Endodermal cell (in vitro differentiated cells): ENCODE results near the gene ABCD3. TPM values are rescaled to one million over a fixed set of nuclear protein-coding genes. Genes with fewer than 3 reads are reported as not detected.
"Not testable (repeated sequence)": the region's sequence is repeated elsewhere in the genome, so short reads cannot be mapped to it uniquely, and the experiment has no call there.

Source experiments
- DNase-seq: peaks from one replicate; pipeline ENCODE4 v3.0.0-alpha.2; 2017
- H3K27ac ChIP-seq: 2 replicates; pipeline ENCODE4 v1.5.1; 2013; ENCODE audit warnings: mild to moderate bottlenecking, low read depth, low read length, moderate library complexity
- H3K27me3 ChIP-seq: 2 replicates; pipeline ENCODE4 v1.6.1; 2013; ENCODE audit warnings: mild to moderate bottlenecking, low read length, moderate library complexity; ENCODE audit not compliant: insufficient read depth, control insufficient read depth, poor library complexity, severe bottlenecking
- H3K36me3 ChIP-seq: 2 replicates; pipeline ENCODE4 v1.7.0; 2013; ENCODE audit warnings: mild to moderate bottlenecking, low read length, moderate library complexity; ENCODE audit not compliant: control insufficient read depth, insufficient read depth
- H3K4me1 ChIP-seq: one replicate; pipeline ENCODE4 v1.7.0; 2013; ENCODE audit warnings: low read length; ENCODE audit not compliant: control insufficient read depth, insufficient read depth
- H3K4me3 ChIP-seq: 2 replicates; pipeline ENCODE4 v1.5.1; 2013; ENCODE audit warnings: mild to moderate bottlenecking, low read length, moderate library complexity
- H3K9ac ChIP-seq: 2 replicates; pipeline ENCODE4 v1.6.1; 2013; ENCODE audit warnings: mild to moderate bottlenecking, low read length, moderate library complexity; ENCODE audit not compliant: poor library complexity, severe bottlenecking; ENCODE audit errors: extremely low read depth
- H3K9me3 ChIP-seq: 2 replicates; pipeline ENCODE4 v1.6.1; 2013; ENCODE audit warnings: mild to moderate bottlenecking, low read length, moderate library complexity; ENCODE audit not compliant: control insufficient read depth
- H3K27ac Mint-ChIP-seq: 2 replicates; pipeline ENCODE4 v1.8.0; 2020; ENCODE audit warnings: mixed read lengths
- H3K27me3 Mint-ChIP-seq: 2 replicates; pipeline ENCODE4 v1.8.0; 2021; ENCODE audit warnings: mild to moderate bottlenecking, mixed read lengths; ENCODE audit not compliant: insufficient read depth
- H3K36me3 Mint-ChIP-seq: 2 replicates; pipeline ENCODE4 v1.8.0; 2020; ENCODE audit warnings: low read depth, mixed read lengths
- H3K4me1 Mint-ChIP-seq: 2 replicates; pipeline ENCODE4 v1.8.0; 2020; ENCODE audit warnings: mixed read lengths
- H3K4me3 Mint-ChIP-seq: 2 replicates; pipeline ENCODE4 v1.8.0; 2020; ENCODE audit warnings: mild to moderate bottlenecking, moderate library complexity, mixed read lengths
- H3K9me3 Mint-ChIP-seq: 2 replicates; pipeline ENCODE4 v1.8.0; 2020; ENCODE audit warnings: mild to moderate bottlenecking, mixed read lengths
- CTCF ChIP-seq: fragments of 200-600 bp; sonication (generic); conservative IDR thresholded peaks from 2 replicates; pipeline ENCODE4 v1.5.0; 2021; ENCODE audit warnings: antibody characterized with exemption, mild to moderate bottlenecking
- WGBS, 2 experiments: methylation state at CpG; one replicate each; pipeline versions ENCODE4 v1.1.5 to v1.1.7; 2013; ENCODE audit warnings: missing lambda C conversion rate in 2 of 2, mixed read lengths in 1 of 2; ENCODE audit not compliant: insufficient coverage in 1 of 2, insufficient read length in 1 of 2; 5-methylcytosine and 5-hydroxymethylcytosine counted together
- total RNA-seq, 2 donors: library from RNA; stranded (reverse); fragmentation: NEBNext Ultra II Directional in 1 of 2; extraction: Animal tissue kit (Norgen Biotek cat#: 25700) in 1 of 2; gene quantifications; 2 replicates in 1 of 2; 3 replicates in 1 of 2; pipeline ENCODE4 v1.2.1, GENCODE V29; 2021

ABCD3 gene
- total RNA-seq, 2 donors from 2014 or later: 28.1 to 33.3 TPM

GRCh38 chr1:94425821-94426484, 7.8 kb downstream of the ABCD3 start:
- 46 to 100% methylated on average over 1 to 4 of the region's 4 CpGs for WGBS, 2 experiments
- Mint-ChIP-seq H3K9me3 (peaks cover 24% of the 10 kb centered on the region), H3K4me1 (peaks cover 23% of the 10 kb centered on the region), H3K4me3 (no peak overlapping the region), H3K36me3 (peaks cover 21% of the 10 kb centered on the region), H3K27me3 (no peaks in the 10 kb centered on the region), H3K27ac (no peak overlapping the region)
- no peaks in the 10 kb centered on the region for H3K27me3 ChIP-seq
- H3K36me3 ChIP-seq: no peaks in the 10 kb centered on the region
- peaks cover 3% of the 10 kb centered on the region for H3K4me1 ChIP-seq
- no peak for DNase-seq
- H3K9me3 ChIP-seq: peaks cover 17% of the 10 kb centered on the region
- H3K4me3 ChIP-seq: peak overlapping the region; percentile 37
- TF ChIP-seq CTCF: no peak
- no peak overlapping the region for H3K9ac ChIP-seq
- H3K27ac ChIP-seq: no peak overlapping the region

- H3K9me3 Mint-ChIP-seq: peaks cover 27% of the 10 kb centered on the region
- not testable (repeated sequence) for H3K36me3 ChIP-seq, H3K9ac ChIP-seq, H3K27ac ChIP-seq, H3K27me3 ChIP-seq, H3K4me1 ChIP-seq, DNase-seq, H3K27ac Mint-ChIP-seq, H3K27me3 Mint-ChIP-seq, H3K4me3 ChIP-seq, H3K4me3 Mint-ChIP-seq
- peaks cover 22% of the 10 kb centered on the region for H3K9me3 ChIP-seq
- H3K4me1 Mint-ChIP-seq: peaks cover 23% of the 10 kb centered on the region
- 94 to 100% methylated on average over 1 to 9 of the region's 9 CpGs for WGBS, 2 experiments
- peaks cover 24% of the 10 kb centered on the region for H3K36me3 Mint-ChIP-seq
These were observed 8.3 kb downstream of the ABCD3 start for GRCh38 chr1:94426485-94426870.

- peaks cover 27% of the 10 kb centered on the region for H3K36me3 Mint-ChIP-seq
- 93 to 100% methylated on average over 3 to 5 of the region's 5 CpGs for WGBS, 2 experiments
- H3K9me3 ChIP-seq: peaks cover 27% of the 10 kb centered on the region
- H3K27me3 Mint-ChIP-seq: no peaks in the 10 kb centered on the region
- H3K4me3 ChIP-seq: no peak overlapping the region
- H3K27ac ChIP-seq: no peak overlapping the region
- H3K27me3 ChIP-seq: no peaks in the 10 kb centered on the region
- H3K4me3 Mint-ChIP-seq: no peak overlapping the region
- peaks cover 27% of the 10 kb centered on the region for H3K9me3 Mint-ChIP-seq
- DNase-seq: no peak
- H3K36me3 ChIP-seq: no peaks in the 10 kb centered on the region
- no peak overlapping the region for H3K9ac ChIP-seq
- no peak overlapping the region for H3K27ac Mint-ChIP-seq
- TF ChIP-seq CTCF: no peak
- H3K4me1 Mint-ChIP-seq: peaks cover 15% of the 10 kb centered on the region
- H3K4me1 ChIP-seq: peaks cover 3% of the 10 kb centered on the region
These were observed 10.3 kb downstream of the ABCD3 start for GRCh38 chr1:94428441-94428840.

GRCh38 chr1:94428927-94429528, 10.8 kb downstream of the ABCD3 start:
- not testable (repeated sequence) for H3K4me3 Mint-ChIP-seq, H3K27ac ChIP-seq, H3K27me3 ChIP-seq, H3K4me3 ChIP-seq, DNase-seq, H3K9ac ChIP-seq, H3K27ac Mint-ChIP-seq, H3K27me3 Mint-ChIP-seq, H3K36me3 ChIP-seq, H3K4me1 ChIP-seq
- WGBS, 2 experiments: 93 to 97% methylated on average over 2 to 3 of the region's 3 CpGs
- H3K36me3 Mint-ChIP-seq: peaks cover 30% of the 10 kb centered on the region
- H3K4me1 Mint-ChIP-seq: peaks cover 12% of the 10 kb centered on the region
- H3K9me3 Mint-ChIP-seq: peaks cover 27% of the 10 kb centered on the region
- H3K9me3 ChIP-seq: peaks cover 27% of the 10 kb centered on the region

- H3K4me1 ChIP-seq, H3K27me3 Mint-ChIP-seq, H3K4me3 Mint-ChIP-seq, H3K9ac ChIP-seq, H3K27me3 ChIP-seq, H3K4me3 ChIP-seq, DNase-seq, H3K27ac ChIP-seq, H3K36me3 ChIP-seq, H3K27ac Mint-ChIP-seq: not testable (repeated sequence)
- Mint-ChIP-seq H3K9me3 (peaks cover 27% of the 10 kb centered on the region), H3K4me1 (peaks cover 12% of the 10 kb centered on the region), H3K36me3 (peaks cover 30% of the 10 kb centered on the region)
- WGBS, 2 experiments: 92% methylated on average over 1 of the region's 1 CpG; no CpG with 5 or more reads in 1 of the 2 experiments
- H3K9me3 ChIP-seq: peaks cover 27% of the 10 kb centered on the region
These were observed 11.9 kb downstream of the ABCD3 start for GRCh38 chr1:94430066-94430465.
